ELF-1 (cell line): ENCODE results near the gene PRKAG2.

Experiments used
- DNase-seq: peaks from one replicate; pipeline ENCODE4 v3.0.0-alpha.2; 2016; ENCODE audit warnings: low read depth, low spot score

Gene PRKAG2

GRCh38 chr7:151711906-151712809 lies 164.8 kb downstream of the PRKAG2 start:
- no peak for DNase-seq

- no peak for DNase-seq
Observed at GRCh38 chr7:151711435-151711872, 165.5 kb downstream of the PRKAG2 start.

GRCh38 chr7:151710646-151711434 lies 166.1 kb downstream of the PRKAG2 start:
- no peak for DNase-seq

- no peak for DNase-seq
Observed at GRCh38 chr7:151710121-151710640, 166.7 kb downstream of the PRKAG2 start.

- DNase-seq, result no peak
Observed at GRCh38 chr7:151709141-151710038, 167.5 kb downstream of the PRKAG2 start.

- no peak for DNase-seq
Observed at GRCh38 chr7:151708610-151709009, 168.3 kb downstream of the PRKAG2 start.

GRCh38 chr7:151707757-151708156 lies 169.2 kb downstream of the PRKAG2 start:
- DNase-seq, result no peak

- no peak for DNase-seq
Observed at GRCh38 chr7:151707105-151707469, 169.8 kb downstream of the PRKAG2 start.

GRCh38 chr7:151706277-151707104 lies 170.4 kb downstream of the PRKAG2 start:
- DNase-seq, result no peak

GRCh38 chr7:151705636-151706276 lies 171.2 kb downstream of the PRKAG2 start:
- peak; percentile 73 for DNase-seq

GRCh38 chr7:151704960-151705635 lies 171.8 kb downstream of the PRKAG2 start:
- DNase-seq, result peak; percentile 74

GRCh38 chr7:151704299-151704959 lies 172.5 kb downstream of the PRKAG2 start:
- no peak for DNase-seq

GRCh38 chr7:151702961-151703360 lies 174.0 kb downstream of the PRKAG2 start:
- DNase-seq, result no peak

GRCh38 chr7:151700586-151701165 lies 176.2 kb downstream of the PRKAG2 start:
- DNase-seq, result no peak

- no peak for DNase-seq
Observed at GRCh38 chr7:151699928-151700319, 177.0 kb downstream of the PRKAG2 start.

- peak; percentile 55 for DNase-seq
Observed at GRCh38 chr7:151699147-151699927, 177.6 kb downstream of the PRKAG2 start.

GRCh38 chr7:151697942-151698341 lies 179.0 kb downstream of the PRKAG2 start:
- no peak for DNase-seq

- no peak for DNase-seq
Observed at GRCh38 chr7:151697515-151697895, 179.4 kb downstream of the PRKAG2 start.
